ENCODE measurements around the gene UBA1. TPM values are rescaled to one million over a fixed set of nuclear protein-coding genes. Genes with fewer than 3 reads are reported as not detected.

Gene UBA1
- polyA plus RNA-seq, 4 donors, result 227 to 263 (median 240) TPM

GRCh38 chrX:47186096-47186740 is 7.4 kb upstream of the UBA1 start:
- no peak for DNase-seq (ENCODE audit: low read depth in 4 of 4, low spot score in 3 of 4)

GRCh38 chrX:47187106-47187677 is 6.4 kb upstream of the UBA1 start:
- no peak for DNase-seq (ENCODE audit: low read depth in 4 of 4, low spot score in 3 of 4)

GRCh38 chrX:47189906-47190305 is 3.7 kb upstream of the UBA1 start:
- DNase-seq (ENCODE audit: low read depth in 4 of 4, low spot score in 3 of 4), result no peak

- DNase-seq (ENCODE audit: low read depth in 4 of 4, low spot score in 3 of 4), result peak; percentile 47 to 72 (median 65)
Measured at GRCh38 chrX:47190445-47191269, 3.0 kb upstream of the UBA1 start.

- DNase-seq (ENCODE audit: low read depth in 4 of 4, low spot score in 3 of 4), result no peak
Measured at GRCh38 chrX:47191331-47191730, 2.3 kb upstream of the UBA1 start.

- DNase-seq (ENCODE audit: low read depth in 4 of 4, low spot score in 3 of 4), result no peak
Measured at GRCh38 chrX:47191806-47192401, 1.7 kb upstream of the UBA1 start.

GRCh38 chrX:47194194-47194787 is 662 bp downstream of the UBA1 start:
- no peak for DNase-seq (ENCODE audit: low read depth in 4 of 4, low spot score in 3 of 4)

- no peak for DNase-seq (ENCODE audit: low read depth in 4 of 4, low spot score in 3 of 4)
Measured at GRCh38 chrX:47196098-47196497, 2.5 kb downstream of the UBA1 start.

GRCh38 chrX:47197526-47197925 is 3.9 kb downstream of the UBA1 start:
- DNase-seq (ENCODE audit: low read depth in 4 of 4, low spot score in 3 of 4), result no peak

- no peak for DNase-seq (ENCODE audit: low read depth in 4 of 4, low spot score in 3 of 4)
Measured at GRCh38 chrX:47198026-47198686, 4.5 kb downstream of the UBA1 start.

- no peak for DNase-seq (ENCODE audit: low read depth in 4 of 4, low spot score in 3 of 4)
Measured at GRCh38 chrX:47198687-47199080, 5.1 kb downstream of the UBA1 start.

GRCh38 chrX:47199286-47199685 is 5.7 kb downstream of the UBA1 start:
- no peak for DNase-seq (ENCODE audit: low read depth in 4 of 4, low spot score in 3 of 4)

GRCh38 chrX:47200385-47201150 is 6.9 kb downstream of the UBA1 start:
- no peak for DNase-seq (ENCODE audit: low read depth in 4 of 4, low spot score in 3 of 4)

- no peak for DNase-seq (ENCODE audit: low read depth in 4 of 4, low spot score in 3 of 4)
Measured at GRCh38 chrX:47201345-47201944, 7.8 kb downstream of the UBA1 start.

GRCh38 chrX:47202316-47202715 is 8.7 kb downstream of the UBA1 start:
- no peak for DNase-seq (ENCODE audit: low read depth in 4 of 4, low spot score in 3 of 4)

GRCh38 chrX:47202877-47203276 is 9.2 kb downstream of the UBA1 start:
- no peak for DNase-seq (ENCODE audit: low read depth in 4 of 4, low spot score in 3 of 4)

GRCh38 chrX:47204970-47205369 is 11.3 kb downstream of the UBA1 start:
- DNase-seq (ENCODE audit: low read depth in 4 of 4, low spot score in 3 of 4), result no peak

- no peak for DNase-seq (ENCODE audit: low read depth in 4 of 4, low spot score in 3 of 4)
Measured at GRCh38 chrX:47206316-47206715, 12.7 kb downstream of the UBA1 start.

- no peak for DNase-seq (ENCODE audit: low read depth in 4 of 4, low spot score in 3 of 4)
Measured at GRCh38 chrX:47208108-47208507, 14.5 kb downstream of the UBA1 start.

Data from right renal pelvis (tissue), 4 donors.